HFFc6 (cell line): ENCODE data around the gene PRDM10. TPM values are rescaled to one million over a fixed set of nuclear protein-coding genes. Genes with fewer than 3 reads are reported as not detected.
A peak's percentile ranks its signal among the peaks of the same experiment; 100 is the strongest.

Source experiments
- DNase-seq: peaks from one replicate; pipeline ENCODE4 v3.0.0-alpha.2; 2018
- H3K27ac Mint-ChIP-seq: 2 replicates; pipeline ENCODE4 v1.8.0; 2020; ENCODE audit warnings: mild to moderate bottlenecking, mixed read lengths
- H3K27me3 Mint-ChIP-seq: 2 replicates; pipeline ENCODE4 v1.8.0; 2021; ENCODE audit warnings: mild to moderate bottlenecking, moderate library complexity, mixed read lengths; ENCODE audit not compliant: insufficient read depth
- H3K36me3 Mint-ChIP-seq: 2 replicates; pipeline ENCODE4 v1.8.0; 2021; ENCODE audit warnings: low read depth, mixed read lengths
- H3K4me1 Mint-ChIP-seq: 2 replicates; pipeline ENCODE4 v1.8.0; 2020; ENCODE audit warnings: low read depth, mixed read lengths
- H3K4me3 Mint-ChIP-seq: 2 replicates; pipeline ENCODE4 v1.8.0; 2020; ENCODE audit warnings: mild to moderate bottlenecking, moderate library complexity, mixed read lengths
- H3K9me3 Mint-ChIP-seq: 2 replicates; pipeline ENCODE4 v1.8.0; 2020; ENCODE audit warnings: mild to moderate bottlenecking, mixed read lengths
- total RNA-seq, 6 experiments: library from RNA; stranded (reverse); fragmentation: NEBNext Ultra II Directional; extraction: Animal tissue kit (Norgen Biotek cat#: 25700); gene quantifications; 2 replicates in 1 of 6; 3 replicates in 5 of 6; pipeline ENCODE4 v1.2.3, GENCODE V29; 2021
- TF ChIP-seq, protein P1 (sequence below): fragments of 200-600 bp; sonication (generic); IDR thresholded peaks from 2 replicates; pipeline ENCODE4 v1.5.0; 2021; ENCODE audit warnings: antibody characterized with exemption, mild to moderate bottlenecking

PRDM10 gene
- total RNA-seq, 6 experiments from 2014 or later: 7.0 to 8.6 (median 7.8) TPM

DNA sequence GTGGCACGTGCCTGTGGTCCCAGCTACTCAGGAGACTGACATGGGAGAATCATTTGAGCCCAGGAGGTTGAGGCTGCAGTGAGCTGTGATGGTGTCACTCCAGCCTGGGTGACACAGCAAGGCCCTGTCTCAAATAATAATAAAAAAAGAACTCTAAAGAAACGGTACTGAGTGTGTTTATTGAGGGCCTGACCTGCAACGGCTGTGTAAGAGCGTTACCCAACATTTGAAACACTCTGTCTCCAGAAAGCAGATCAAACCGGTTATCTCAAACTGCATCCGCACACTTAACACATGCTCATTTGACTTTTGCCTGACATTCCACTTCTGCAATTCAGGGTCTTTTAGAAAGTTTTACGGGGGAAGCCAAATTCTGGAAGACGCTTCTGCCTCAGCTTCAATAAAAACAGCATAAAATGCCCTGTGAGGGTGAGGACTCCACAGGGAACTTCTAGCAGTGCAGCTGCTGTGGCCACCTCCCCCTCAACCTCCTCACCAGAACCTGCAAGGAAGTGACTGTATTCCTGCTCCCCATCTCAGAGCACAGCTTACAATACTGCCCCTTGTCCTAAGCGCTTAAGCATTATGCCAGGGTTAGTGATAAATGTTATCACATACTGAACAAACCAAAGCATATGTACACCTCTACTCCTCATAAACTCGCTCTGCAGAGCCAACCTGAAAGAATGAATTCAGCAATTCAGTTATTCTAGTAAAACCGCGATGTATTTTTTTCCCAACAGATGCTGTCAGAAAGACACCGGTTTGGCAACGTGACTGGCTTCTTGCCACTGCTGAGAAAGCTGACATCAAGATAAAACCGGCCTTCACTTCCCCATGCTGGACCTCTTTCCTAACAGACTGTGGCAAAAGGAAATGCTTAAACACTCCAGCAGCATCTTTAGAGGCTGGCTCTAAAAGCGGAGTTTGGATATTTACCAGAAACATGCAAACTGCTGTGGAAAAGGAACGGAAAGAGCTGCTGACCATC, 52.2 kb downstream of the PRDM10 start:
- Mint-ChIP-seq H3K36me3 (peaks cover 9% of the 10 kb centered on the region; the same call in 1 of the 2 replicates), H3K27ac (no peak overlapping the region), H3K9me3 (no peaks in the 10 kb centered on the region), H3K27me3 (peaks cover 3% of the 10 kb centered on the region; the same call in 1 of the 2 replicates), H3K4me1 (peaks cover 8% of the 10 kb centered on the region), H3K4me3 (no peak overlapping the region)
- DNase-seq: no peak
- TF ChIP-seq, protein P1, sequence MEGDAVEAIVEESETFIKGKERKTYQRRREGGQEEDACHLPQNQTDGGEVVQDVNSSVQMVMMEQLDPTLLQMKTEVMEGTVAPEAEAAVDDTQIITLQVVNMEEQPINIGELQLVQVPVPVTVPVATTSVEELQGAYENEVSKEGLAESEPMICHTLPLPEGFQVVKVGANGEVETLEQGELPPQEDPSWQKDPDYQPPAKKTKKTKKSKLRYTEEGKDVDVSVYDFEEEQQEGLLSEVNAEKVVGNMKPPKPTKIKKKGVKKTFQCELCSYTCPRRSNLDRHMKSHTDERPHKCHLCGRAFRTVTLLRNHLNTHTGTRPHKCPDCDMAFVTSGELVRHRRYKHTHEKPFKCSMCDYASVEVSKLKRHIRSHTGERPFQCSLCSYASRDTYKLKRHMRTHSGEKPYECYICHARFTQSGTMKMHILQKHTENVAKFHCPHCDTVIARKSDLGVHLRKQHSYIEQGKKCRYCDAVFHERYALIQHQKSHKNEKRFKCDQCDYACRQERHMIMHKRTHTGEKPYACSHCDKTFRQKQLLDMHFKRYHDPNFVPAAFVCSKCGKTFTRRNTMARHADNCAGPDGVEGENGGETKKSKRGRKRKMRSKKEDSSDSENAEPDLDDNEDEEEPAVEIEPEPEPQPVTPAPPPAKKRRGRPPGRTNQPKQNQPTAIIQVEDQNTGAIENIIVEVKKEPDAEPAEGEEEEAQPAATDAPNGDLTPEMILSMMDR: no peak

DNA sequence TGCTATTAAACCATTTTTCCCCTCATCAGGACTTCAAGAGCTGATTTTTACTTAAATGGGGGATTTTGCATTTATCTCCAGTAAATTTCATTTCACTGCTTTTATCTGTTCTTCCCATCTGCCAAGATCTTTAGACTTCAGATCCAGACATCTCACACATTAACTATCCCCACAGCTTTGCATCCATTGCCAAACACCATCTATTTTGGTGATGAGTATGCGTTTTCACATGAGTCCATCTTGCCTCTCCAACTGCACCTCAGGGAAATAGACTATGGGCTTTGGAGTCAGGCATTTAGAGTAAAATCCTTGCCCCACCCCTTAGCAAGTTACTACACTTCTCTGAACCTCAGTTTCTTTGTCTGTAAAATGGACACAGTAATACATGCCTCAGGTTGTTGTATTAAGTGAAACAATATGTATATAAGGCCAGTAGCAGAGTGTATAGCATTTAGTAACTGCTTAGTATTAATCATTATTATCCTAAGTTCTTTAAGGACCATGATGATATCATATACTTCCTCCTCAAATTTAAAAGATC, 53.6 kb downstream of the PRDM10 start:
- DNase-seq: no peak
- TF ChIP-seq, protein P1: no peak
- Mint-ChIP-seq H3K9me3 (no peaks in the 10 kb centered on the region), H3K4me1 (peaks cover 8% of the 10 kb centered on the region), H3K4me3 (no peak overlapping the region), H3K27me3 (peaks cover 3% of the 10 kb centered on the region; the same call in 1 of the 2 replicates), H3K36me3 (peaks cover 8% of the 10 kb centered on the region; the same call in 1 of the 2 replicates), H3K27ac (no peak overlapping the region)

DNA sequence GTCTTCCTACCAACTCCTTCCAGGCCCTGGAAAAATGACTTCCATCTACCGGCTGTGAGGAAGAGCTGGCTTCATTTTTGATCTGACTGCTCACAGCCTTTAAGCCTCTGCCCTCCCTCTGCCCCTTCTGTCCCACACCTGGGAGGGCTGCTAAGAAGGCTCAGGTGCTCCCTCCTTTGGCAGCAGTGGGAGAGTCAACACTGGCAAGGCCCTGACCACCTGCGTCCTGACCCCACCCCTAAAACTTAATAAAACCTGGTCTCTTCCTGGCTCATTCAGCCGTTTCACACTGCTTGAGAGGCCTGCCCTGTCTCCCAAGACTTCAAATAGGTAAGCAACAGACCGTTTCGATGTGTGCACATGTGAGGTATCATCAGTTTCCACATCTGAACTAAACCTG, 55.2 kb downstream of the PRDM10 start:
- peaks cover 3% of the 10 kb centered on the region; the same call in 1 of the 2 replicates for H3K27me3 Mint-ChIP-seq
- no peak for DNase-seq
- H3K4me3 Mint-ChIP-seq: no peak overlapping the region
- H3K4me1 Mint-ChIP-seq: peaks cover 8% of the 10 kb centered on the region
- TF ChIP-seq, protein P1: no peak
- peaks cover 8% of the 10 kb centered on the region; the same call in 1 of the 2 replicates for H3K36me3 Mint-ChIP-seq
- no peak overlapping the region for H3K27ac Mint-ChIP-seq
- no peaks in the 10 kb centered on the region for H3K9me3 Mint-ChIP-seq

DNA sequence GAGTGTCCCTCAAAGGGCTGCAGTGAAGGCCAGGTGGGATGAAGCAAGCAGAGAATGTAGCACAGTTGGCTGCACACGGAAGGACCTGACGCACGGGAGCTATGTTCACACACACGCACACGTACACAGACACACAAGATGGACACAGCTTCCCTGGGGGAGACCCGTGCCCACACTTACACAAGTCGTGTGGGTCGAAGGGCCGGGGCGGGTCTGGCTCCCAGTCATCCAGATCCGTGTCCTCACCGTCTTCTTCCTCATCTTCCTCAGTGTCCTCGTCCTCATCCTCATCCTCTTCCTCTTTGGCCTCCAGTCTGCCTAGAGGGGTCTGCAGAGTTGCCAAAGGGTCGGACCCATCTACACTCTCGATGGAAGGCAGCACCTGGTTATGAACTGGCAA, 55.7 kb downstream of the PRDM10 start:
- TF ChIP-seq, protein P1: no peak
- Mint-ChIP-seq H3K27ac (no peak overlapping the region; the same call in 1 of the 2 replicates), H3K27me3 (peaks cover 3% of the 10 kb centered on the region; the same call in 1 of the 2 replicates), H3K4me1 (peaks cover 8% of the 10 kb centered on the region), H3K36me3 (peaks cover 13% of the 10 kb centered on the region; the same call in 1 of the 2 replicates), H3K9me3 (no peaks in the 10 kb centered on the region), H3K4me3 (no peak overlapping the region)
- DNase-seq: no peak

DNA sequence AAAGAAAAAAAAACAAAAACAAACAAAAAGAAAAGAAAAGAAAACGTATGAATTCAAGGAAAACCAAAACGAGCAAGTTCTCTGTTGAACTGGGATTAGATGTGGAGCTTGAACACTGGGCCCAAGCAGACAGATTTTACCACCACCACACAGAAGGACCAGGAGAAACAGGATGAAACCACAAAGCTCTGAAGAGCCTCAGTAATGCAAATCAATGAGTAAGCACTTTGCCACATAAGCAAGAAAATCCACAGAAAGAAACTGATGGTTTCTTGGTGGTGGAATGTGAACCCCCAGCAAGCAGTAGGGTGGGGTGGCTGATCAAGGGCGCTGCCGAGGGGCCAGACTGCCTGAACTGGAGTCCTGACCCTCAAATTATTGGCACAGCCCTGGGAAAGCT, 56.4 kb downstream of the PRDM10 start:
- H3K36me3 Mint-ChIP-seq: peaks cover 15% of the 10 kb centered on the region; the same call in 1 of the 2 replicates
- DNase-seq: peak; percentile 4
- peaks cover 8% of the 10 kb centered on the region for H3K4me1 Mint-ChIP-seq
- H3K4me3 Mint-ChIP-seq: no peak overlapping the region
- peaks cover 3% of the 10 kb centered on the region; the same call in 1 of the 2 replicates for H3K27me3 Mint-ChIP-seq
- TF ChIP-seq, protein P1: no peak
- H3K9me3 Mint-ChIP-seq: no peaks in the 10 kb centered on the region
- peak overlapping the region; percentile 53 for H3K27ac Mint-ChIP-seq
